Fibroblast of skin of right quadriceps (primary cell): ENCODE results near the gene GNG5.
"Not testable (repeated sequence)": the region's sequence is repeated elsewhere in the genome, so short reads cannot be mapped to it uniquely, and the experiment has no call there.

Experiments used
- DNase-seq: peaks from one replicate; pipeline ENCODE4 v3.0.0-alpha.2; 2013

The GNG5 gene

DNA sequence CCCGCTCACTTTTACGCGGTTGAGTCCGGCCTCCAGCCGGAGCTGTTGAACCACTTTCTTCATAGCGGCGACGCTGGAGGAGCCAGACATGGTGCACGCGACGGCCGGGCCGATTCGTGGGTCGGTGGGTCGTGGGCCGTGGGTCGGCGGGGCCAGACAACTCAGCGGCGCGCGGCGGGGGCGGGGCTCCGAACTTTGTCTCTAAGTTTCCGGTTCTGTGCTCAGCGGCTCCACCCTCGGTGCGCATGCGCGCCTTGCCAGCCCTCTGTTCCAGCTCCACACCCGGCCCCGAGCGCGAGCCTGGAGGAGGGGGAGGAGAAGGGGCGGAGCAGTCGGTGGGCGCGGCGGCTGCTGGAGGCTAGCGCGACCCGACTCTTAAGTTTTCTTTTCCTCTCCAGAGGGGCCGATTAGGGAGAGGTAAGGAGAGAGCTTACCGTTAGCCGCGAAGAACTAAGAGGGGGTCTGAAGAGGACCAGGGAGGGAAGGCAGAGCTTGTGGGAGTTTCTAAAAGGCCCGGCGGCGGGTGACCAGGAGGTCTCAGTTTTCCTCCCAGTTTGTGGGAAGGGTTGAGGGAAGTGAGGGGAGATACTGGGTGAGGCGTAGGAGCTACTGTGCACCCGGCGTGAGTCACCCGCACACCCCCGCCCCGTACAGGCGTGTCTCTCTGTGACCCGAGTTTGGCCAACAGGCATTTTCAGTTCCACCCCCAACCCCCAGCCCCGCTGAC lies at the start of gene GNG5, which contains the start of gene SPATA1:
GNG5 (minus strand) TSS at position 580 of the 727 bp plus-strand sequence; CDS start at position 90, 490 bp downstream.
SPATA1 (plus strand) TSS at position 385 of the 727 bp plus-strand sequence. CDS start 9,974 bp downstream, outside the sequence.
- peak; percentile 96 for DNase-seq

DNA sequence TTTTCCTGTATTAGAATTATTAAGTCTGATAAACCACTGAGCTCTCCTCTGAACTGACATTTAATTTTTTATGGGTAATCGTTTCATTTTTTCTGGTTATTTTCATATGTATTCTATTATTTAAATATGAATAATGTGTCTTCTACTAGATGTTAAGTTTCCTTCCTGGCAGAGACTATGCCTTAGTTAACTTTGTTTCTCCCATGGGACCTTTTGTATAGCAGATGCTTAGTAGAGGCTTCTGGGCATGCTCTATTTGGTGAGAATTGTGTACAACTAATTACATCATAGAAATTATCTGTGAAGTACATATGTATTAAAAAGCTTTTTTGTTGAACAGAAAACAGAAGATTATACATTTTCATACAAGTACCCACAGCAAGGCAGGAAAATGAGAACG lies 44.4 kb upstream of the GNG5 start:
- DNase-seq, result peak; percentile 5

DNA sequence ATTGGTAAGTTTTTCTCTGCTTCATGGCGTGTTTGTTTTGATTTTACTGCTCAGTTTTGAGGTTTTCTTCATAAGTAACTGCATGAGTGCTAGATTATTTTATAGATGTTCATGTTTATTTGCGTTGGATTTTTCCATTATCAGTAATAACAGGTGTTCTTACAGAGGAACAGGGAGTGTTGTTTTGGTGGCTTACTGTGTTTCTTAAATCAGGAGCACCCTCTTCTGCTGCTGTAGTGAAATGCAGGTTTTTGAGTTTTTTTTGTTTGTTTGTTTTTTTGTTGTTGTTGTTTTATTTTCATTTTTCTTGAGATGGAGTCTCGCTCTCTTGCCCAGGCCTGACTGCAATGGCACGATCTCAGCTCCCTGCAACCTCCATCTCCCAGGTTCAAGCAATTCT lies 35.3 kb upstream of the GNG5 start:
- DNase-seq, result no peak

DNA sequence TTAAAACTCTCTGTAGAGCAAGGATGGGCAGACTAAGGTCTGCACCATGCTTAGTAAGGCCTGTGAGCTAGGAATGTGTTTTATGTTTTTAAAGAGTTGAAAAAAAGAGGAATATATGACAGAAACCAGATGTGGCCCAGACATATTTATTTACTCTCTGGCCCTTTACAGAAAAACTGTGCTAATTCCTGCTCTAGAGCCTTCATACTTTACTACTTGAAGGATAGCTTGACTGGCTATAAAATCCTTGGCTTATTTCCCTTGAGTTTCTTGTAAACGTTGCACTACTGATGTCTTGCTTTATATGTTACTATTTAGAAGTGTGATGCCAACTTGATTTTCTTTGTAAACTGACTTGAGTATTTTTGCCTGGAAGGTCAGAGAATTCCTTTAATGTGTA lies 34.4 kb upstream of the GNG5 start:
- DNase-seq, result peak; percentile 22

DNA sequence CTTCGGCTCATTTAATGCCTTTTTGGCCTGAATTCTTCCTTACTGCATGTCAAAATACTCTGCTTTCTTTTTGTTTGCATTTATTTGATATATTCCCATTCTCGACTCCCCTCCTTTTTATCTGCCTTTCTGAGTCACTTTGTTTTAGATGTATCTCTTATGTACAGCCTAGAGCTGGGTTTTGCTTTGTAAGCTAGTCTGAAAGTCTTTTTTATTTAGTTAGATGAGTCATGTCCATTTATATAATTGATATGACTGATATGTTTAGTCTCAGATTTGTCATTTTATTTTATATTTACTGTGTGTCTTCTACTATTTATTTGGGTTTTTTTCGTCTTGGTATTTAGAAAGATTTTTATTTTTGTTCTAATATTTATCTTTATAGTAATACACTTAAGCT lies 33.6 kb upstream of the GNG5 start:
- peak; percentile 7 for DNase-seq

DNA sequence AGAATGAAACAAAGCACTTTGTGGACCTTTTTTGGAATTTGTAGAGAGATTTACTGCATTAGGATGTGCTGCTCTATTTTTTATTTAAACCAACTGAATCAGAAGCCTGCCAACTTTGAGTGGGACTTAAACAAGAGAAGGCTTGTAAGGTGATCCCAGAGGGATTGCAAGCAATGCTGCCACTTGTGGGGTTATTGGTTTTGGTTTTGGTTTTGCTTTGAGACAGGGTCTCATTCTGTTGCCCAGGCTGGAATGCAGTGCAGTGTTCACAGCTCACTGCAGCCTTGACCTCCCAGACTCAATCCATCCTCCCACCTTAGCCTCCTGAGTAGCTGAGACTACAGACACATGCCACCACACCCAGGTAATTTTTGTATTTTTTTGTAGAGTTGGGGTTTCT lies 32.2 kb upstream of the GNG5 start:
- no peak for DNase-seq

DNA sequence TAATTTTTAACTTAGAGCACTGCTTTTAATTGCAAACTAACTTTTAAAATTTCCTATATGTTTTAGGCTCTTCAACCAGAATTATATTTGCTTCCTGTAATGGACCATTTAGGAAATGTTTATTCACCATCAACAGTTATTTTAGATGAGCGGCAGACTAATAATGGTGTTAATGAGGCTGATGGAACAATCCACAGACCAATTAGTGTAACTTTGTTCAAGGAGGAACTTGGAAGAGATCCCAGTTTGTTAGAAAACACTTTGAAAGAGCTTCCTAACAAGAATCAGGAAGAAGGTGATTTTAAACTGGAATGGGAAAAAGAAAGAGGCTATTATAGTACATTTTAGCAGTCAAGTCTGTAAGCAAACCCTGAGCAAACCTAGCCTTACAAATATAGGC lies 19.4 kb upstream of the GNG5 start:
- DNase-seq, result no peak

DNA sequence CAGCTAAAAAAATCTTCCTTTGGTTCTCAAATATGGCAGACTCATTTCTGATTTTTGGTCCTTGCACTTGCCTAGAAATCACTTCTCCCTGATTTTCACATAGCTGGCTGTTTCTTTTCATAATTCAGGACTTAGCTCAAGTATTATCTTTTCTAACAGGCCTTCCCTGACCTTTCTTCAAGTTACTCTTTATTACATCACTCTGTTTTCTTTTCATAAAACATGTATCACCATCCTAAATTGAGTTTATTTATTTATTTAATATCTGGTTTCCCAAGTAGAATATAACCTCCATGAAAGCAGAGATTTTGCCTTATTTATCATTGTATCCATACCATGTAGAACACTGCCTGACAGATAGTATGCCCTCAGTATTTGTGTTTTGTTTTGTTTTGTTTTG lies 18.2 kb upstream of the GNG5 start:
- DNase-seq, result no peak

DNA sequence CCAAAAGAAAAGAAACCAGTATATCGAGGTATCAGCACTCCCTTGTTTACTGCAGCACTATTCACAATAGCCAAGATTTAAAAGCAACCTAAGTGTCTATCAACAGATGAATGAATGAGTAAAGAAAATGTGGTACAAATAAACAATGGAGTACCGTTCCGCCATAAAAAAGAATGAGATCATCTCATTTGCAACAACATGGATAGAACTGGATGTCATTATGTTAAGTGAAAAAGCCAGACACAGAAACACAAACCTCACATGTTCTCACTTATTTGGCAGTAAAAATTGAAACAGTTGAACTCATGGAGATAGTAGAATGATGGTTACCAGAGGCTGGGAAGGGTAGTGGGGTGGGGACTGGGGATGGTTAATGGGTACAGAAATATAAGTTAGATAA lies 4.3 kb upstream of the GNG5 start:
- no peak for DNase-seq

DNA sequence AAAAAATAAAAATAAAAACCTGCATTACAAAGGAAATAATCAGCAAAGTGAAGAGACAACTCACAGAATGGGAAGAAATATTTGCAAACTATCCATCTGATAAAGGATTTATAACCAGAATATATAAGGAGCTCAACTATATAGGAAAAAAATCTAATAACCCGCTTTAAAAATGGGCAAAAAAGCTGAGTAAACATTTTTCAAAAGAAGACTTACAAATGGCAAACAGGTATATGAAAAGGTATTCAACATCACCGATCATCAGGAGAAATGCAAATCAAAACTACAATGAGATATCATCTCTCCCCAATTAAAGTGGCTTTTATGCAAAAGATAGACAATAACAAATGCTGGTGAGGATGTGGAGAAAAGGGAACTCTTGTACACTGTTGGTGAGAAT lies 3.8 kb upstream of the GNG5 start:
- DNase-seq, result no peak

DNA sequence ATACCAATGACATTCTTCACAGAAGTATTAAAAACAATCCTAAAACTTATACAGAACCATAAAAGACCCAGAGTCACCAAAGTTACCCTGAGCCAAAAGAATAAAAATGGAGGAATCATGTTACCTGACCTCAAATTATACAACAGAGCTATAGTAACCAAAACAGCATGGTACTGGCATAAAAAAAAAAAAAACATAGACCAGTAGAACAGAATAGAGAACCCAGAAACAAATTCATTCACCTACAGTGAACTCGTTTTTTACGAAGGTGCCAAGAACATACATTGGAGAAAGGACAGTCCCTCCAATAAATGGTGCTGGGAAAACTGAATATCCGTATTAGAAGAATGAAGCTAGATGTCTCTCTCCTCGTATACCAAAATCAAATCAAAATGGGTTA lies 2.6 kb upstream of the GNG5 start:
- no peak for DNase-seq

DNA sequence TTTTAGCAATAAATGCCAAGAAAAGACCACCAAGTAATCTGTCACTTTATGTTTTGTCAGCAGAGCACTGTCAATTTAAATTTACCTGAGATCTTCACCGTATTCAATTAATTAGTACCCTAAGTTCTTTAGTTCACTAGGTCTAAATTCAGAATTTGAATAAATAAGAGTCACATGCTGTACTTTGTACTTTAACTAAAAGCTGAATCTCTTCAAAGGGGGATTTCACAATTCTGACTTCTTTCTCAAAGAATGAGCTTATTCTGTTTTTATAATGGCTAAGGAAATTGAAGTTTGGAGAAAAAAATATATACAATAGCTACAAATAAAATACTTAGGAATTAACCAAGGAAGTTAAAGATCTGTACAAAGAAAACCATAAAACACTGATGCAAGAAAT lies 2.1 kb upstream of the GNG5 start:
- DNase-seq, result no peak

DNA sequence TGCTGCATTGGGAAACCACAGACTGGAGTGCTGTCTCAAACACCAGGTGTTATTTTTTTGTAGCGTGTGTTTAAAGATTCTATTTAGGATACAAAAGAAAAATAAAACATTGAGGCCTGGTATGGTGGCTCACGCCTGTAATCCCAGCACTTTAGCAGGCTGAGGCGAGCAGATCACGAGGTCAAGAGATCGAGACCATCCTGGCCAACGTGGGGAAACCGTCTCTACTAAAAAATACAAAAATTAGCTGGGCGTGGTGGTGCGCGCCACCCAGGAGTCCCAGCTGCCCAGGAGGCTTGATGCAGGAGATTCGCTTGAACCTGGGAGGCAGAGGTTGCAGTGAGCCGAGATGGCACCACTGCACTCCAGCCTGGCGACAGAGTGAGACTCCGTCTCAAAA lies 1.5 kb upstream of the GNG5 start:
- DNase-seq, result not testable (repeated sequence)

DNA sequence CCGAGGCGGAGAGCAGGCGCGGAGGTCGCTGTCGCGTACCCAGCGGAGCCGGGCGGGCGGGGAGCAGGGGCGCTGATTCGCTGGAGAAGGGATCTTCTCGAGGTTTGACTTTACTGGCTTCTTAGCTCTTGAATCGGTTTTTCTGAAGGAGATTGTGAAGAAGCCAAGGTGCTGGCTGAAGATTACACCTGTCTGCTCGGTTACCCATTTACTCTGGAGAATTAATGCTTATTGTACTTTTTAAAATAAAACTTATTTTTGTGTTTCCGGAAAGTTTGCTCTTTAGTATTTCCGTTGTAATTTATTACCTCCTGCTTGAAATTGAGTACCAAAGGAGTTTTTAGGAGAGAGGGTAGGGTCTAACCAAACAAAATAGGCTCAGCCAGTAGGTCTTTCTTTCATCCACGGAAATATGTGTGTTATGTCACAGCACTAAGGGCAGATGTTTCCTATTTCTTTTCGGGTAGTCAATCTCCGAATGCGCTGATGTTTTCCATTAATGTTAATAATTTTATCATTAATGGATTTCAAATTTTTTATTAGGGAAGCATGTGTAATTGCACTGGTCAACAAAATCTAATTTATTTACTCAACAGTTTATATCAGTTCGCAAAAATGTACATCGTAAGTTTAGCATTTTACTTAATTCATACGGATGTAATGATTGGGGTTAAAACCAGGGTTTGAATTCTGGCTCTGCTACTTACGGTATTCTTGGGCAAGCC lies 510 bp upstream of the GNG5 start:
- no peak for DNase-seq

DNA sequence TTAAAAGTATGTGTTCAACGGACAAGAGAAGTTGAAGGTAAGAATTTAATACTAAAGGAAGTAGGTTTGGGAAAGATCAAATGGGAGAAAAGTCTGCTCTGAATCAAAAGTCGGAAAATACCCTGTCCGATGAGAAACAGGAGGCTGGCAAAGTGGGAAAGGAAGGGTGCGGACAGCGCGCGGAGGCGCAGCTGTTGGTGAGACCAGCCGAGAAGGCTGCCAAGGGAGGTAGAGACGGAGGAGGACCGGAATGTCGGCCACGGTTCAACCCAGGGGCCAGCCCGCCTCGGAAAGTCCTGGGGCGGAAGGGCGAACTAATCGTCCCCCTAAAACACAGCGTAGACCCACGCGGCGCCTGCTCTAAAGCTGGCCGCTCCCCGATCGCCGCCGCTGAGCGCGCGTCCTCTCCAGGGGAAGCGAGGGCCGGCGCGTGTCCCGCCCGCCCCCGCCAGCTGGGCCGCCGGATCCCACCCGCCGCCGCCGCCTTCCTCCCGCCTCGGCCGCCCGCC lies 834 bp downstream of the GNG5 start:
- DNase-seq, result no peak

DNA sequence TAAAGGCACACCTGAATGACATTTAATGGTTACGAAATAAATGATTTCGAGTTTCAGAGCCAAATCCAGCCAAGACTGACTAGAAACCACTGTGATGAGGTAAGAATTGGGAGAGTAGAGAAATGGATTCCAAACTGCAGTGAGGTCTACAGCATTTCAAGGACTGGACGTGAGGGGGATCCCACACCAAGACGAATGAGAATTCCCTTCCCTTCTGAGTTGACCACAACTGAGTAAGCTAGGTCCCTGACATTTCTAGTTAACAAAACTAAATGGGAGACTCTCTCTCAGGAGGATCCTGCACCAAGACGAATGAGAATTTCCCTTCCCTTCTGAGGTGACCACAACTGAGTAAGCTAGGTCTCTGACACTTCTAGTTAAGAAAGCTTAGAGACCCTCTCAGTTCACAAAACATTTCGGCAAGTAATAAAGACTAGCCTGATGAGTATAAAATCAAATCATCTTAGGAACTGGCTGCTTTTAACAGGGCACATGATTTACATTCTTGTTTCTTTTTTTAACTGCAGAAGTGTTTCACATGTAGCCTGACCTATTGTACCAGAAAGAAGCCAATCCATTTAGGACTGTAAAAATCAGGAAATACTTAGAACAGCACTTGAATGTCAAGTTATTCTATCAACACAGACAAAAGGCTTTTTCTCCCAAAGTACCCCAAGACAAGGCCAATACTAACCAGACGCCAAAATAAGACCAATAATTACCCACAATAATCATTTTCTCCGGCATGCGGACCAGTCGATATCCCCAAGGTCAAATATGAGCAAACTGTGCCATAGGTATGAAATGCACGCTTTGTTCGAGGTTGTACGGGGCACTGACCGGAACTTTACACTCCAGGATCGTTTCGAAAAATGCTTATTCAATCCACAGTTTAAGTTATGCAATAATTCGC lies 1.5 kb downstream of the GNG5 start:
- peak; percentile 63 for DNase-seq

DNA sequence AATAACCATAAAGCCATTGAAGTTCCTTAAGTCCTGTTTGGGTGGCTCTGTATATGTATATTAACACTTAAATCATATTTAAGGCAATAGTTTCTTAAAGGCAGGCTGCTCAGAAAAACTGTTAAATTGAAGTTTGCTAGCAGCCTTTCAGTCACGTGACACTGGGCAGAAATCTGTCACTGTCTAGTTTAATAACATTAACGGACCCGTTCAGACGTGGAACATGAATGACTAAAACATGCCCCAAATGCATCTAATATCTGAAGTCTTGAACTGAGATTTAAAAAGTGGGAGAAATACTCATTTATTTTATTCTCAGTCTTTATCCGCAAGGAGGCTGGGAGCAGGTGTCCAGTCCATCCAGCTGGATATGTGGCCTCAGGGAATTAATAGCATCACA lies 3.5 kb downstream of the GNG5 start:
- DNase-seq, result no peak

DNA sequence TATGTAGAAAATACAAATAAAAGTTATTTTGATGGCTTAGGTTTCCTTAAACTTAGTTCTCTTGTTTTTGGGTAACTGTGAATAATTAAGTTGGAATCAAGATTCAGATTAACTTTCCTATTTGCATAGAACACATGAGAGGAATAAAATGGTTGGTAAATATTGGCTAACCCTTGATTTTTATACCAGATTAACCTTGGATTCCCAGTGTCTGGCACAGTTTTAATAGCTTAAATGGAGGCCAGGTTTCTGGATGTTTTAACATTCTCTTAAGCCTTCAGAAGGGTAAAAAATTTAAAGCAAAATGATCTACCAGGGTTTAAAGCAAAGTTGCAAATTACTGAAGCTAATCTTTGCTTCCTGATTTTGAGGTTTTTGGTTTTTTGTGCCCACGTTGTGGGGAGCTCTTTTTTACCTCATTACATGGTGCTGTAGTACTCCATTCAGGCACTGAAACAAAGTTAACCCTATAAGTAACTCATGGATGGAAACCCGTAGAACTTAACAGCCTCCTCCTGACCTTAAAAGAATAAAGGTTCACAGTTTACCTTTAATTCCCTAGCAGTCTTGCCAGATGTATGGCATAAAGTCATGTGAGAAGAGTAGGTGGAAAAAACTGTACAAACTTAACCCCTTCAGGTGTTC lies 8.6 kb downstream of the GNG5 start:
- DNase-seq, result no peak

DNA sequence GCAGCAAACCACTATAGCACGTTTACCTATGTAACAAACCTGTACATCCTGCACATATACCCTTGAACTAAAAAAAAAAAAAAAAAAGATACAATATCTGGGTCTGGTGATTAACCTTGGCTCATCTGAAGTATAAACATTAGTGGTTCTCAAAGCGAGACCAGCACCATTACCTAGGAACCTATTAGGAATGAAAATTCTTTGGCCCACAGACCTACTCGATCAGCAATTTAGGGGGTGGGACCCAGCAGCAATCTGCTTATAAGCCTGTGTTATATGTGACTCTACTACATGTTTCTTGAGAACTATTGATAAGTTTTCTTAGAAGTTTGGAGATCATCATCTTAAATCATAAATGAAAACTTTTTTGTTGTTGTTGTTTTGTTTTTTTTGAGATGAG lies 9.9 kb downstream of the GNG5 start:
- no peak for DNase-seq

DNA sequence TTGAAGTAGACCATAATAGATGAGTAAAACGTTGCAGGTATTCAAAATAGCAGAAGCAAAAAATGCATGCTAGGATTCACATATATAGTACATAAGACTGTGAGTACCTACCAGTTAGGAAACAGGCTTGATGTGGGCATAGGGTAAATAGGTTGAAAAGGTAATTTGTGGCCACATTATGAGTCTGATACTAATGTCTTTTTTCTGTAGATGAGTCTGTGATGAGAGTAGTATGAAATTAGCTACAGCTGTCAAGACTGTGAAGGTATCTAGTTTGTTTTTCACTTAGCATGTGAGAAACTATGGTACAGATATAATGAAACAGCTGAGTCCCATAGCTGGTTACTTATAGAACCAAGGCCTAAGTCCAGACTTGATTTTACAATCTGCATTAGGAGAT lies 12.6 kb downstream of the GNG5 start:
- DNase-seq, result no peak

DNA sequence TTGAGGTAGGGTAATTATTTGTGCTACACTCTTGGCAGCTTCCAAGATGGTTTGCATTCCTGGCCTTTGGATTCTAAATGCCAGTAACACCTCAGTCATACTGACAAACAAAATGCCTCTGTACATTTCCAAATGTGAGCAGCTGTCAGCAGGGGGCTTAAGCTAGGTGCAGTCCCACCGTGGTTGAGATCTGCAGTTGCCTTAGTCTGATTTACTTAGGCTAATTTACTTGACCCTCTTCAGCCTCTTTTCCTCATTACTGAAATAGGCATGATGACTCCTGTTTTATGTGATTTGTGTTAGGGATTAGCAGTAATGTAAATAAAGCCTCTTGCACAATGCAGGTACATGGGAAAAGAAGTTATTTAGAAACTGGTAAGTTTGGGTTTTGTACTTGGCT lies 13.7 kb downstream of the GNG5 start:
- DNase-seq, result no peak

DNA sequence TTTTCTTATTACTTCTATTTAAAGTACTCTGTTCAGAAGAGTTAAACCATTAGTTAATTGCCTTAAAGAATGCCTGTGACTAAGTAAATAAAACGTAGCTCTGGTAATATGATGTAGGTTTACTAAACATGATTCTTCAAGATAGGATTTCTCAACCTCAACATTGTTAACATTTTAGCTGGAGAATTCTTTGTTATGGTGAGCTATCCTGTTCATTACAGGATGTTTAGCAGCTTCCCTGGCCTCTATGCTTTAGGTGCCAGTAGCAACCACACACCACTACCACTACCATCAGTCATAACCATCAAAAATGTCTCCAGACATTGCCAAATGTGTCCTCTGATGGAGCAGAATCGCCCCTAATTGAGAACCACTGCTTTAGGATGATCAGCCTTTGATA lies 16.6 kb downstream of the GNG5 start:
- no peak for DNase-seq

DNA sequence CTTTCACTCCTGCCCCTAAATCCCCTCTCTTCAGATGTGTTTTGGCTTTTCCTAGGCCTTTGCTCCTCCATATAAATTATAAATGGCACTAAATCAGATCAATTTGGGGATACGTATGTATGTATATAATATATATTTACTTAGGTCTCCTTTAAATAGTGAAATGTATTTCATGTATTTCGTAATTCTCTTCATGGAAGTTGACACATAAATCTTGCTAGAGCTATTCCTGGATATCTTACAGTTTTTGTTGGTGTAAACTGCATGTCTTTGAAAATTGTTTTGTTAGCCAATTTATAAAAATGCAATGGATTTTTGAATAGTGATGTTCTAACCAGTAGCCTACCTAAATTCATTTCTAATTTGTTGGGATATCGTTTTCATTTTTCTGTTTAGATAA lies 18.3 kb downstream of the GNG5 start:
- DNase-seq, result no peak
